PFSK-1 (cell line): ENCODE results near the gene RAB6A.

Experiments
- FOXP2 ChIP-seq: optimal IDR thresholded peaks from 2 replicates; pipeline ENCODE3; 2011; ENCODE audit warnings: borderline replicate concordance, control low read depth, inconsistent platforms; ENCODE audit not compliant: insufficient read depth; ENCODE audit errors: extremely low read length, extremely low read depth
- POLR2AphosphoS5 ChIP-seq: IDR thresholded peaks from 2 replicates; pipeline ENCODE4 v1.6.1; 2012; ENCODE audit warnings: low read depth, mild to moderate bottlenecking, control low read depth, low read length, moderate library complexity
- REST ChIP-seq, 2 experiments: IDR thresholded peaks; 2 replicates each; pipeline versions ENCODE4 v1.6.1 to v1.8.0; 2011 to 2012; ENCODE audit warnings: low read depth in 2 of 2, low read length in 2 of 2, control low read depth in 1 of 2, inconsistent platforms in 1 of 2, mild to moderate bottlenecking in 1 of 2, moderate library complexity in 1 of 2; ENCODE audit not compliant: insufficient read depth in 1 of 2
- SIN3A ChIP-seq: IDR thresholded peaks from 2 replicates; pipeline ENCODE4 v1.6.1; 2012; ENCODE audit warnings: mild to moderate bottlenecking, low read length, moderate library complexity, borderline replicate concordance; ENCODE audit not compliant: insufficient read depth
- TAF1 ChIP-seq: IDR thresholded peaks from 2 replicates; pipeline ENCODE4 v1.6.1; 2012; ENCODE audit warnings: low read length, control low read depth, borderline replicate concordance; ENCODE audit not compliant: insufficient read depth

The RAB6A gene

GRCh38 chr11:73645972-73646631 is 114.8 kb downstream of the RAB6A start, which contains the start of gene PLEKHB1:
TSS of gene PLEKHB1 (plus strand) at chr11:73646581. CDS start at chr11:73646609, 28 bp downstream.
- TF ChIP-seq SIN3A (no peak), FOXP2 (no peak), REST (IDR thresholded peaks at IDR 0.05; ENCODE audit: insufficient read depth in 1 of 2, low read depth in 2 of 2, low read length in 2 of 2) (no peak), TAF1 (no peak), POLR2AphosphoS5 (no peak)

- no peak for TF ChIP-seq SIN3A
- no peak for TF ChIP-seq POLR2AphosphoS5
- TF ChIP-seq FOXP2, result no peak
- no peak for TF ChIP-seq TAF1
- no peak for TF ChIP-seq REST (IDR thresholded peaks at IDR 0.05; ENCODE audit: insufficient read depth in 1 of 2, low read depth in 2 of 2, low read length in 2 of 2)
Observed at GRCh38 chr11:73645121-73645969, 115.5 kb downstream of the RAB6A start.

GRCh38 chr11:73641668-73642067 is 119.2 kb downstream of the RAB6A start:
- no peak for TF ChIP-seq FOXP2
- TF ChIP-seq POLR2AphosphoS5, result no peak
- TF ChIP-seq SIN3A, result no peak
- TF ChIP-seq REST (IDR thresholded peaks at IDR 0.05; ENCODE audit: insufficient read depth in 1 of 2, low read depth in 2 of 2, low read length in 2 of 2), result no peak
- TF ChIP-seq TAF1, result no peak

GRCh38 chr11:73640592-73640991 is 120.3 kb downstream of the RAB6A start:
- TF ChIP-seq TAF1 (no peak), POLR2AphosphoS5 (no peak), REST (IDR thresholded peaks at IDR 0.05; ENCODE audit: insufficient read depth in 1 of 2, low read depth in 2 of 2, low read length in 2 of 2) (no peak), FOXP2 (no peak), SIN3A (no peak)
